Forelimb muscle (tissue), 1 donor: ENCODE measurements around the gene VAMP5. TPM values are rescaled to one million over a fixed set of nuclear protein-coding genes. Genes with fewer than 3 reads are reported as not detected.

Experiments used
- DNase-seq: peaks from one replicate; pipeline ENCODE4 v3.0.0-alpha.2; 2013; ENCODE audit warnings: low read depth
- polyA plus RNA-seq: library from polyadenylated mRNA; unstranded; fragments of 120-200 nt; gene quantifications from one replicate; pipeline ENCODE4 v1.2.1, GENCODE V29; 2013; ENCODE audit not compliant: insufficient read length

VAMP5 gene
- polyA plus RNA-seq, 1 donor = 43.5 TPM

DNA sequence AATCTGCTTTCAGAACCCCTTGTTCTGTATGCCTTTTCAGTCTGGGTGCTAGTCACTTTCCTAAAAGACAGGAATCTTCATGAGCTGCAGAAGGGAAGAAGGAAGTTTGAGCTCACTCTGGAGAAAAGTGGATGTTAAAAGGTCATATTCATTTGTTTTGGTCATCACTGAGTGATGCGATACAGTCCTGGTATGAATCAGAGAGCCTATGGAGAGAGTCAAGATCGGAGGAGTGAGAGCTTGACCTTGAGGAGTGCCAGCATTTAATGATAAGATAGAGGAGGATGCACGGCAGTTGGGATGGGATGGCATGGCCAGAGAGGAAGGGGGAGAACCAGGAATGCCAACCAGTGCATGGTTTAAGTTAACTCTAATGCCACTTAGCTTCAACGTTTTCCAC, 51.4 kb downstream of the VAMP5 start:
- DNase-seq = no peak

DNA sequence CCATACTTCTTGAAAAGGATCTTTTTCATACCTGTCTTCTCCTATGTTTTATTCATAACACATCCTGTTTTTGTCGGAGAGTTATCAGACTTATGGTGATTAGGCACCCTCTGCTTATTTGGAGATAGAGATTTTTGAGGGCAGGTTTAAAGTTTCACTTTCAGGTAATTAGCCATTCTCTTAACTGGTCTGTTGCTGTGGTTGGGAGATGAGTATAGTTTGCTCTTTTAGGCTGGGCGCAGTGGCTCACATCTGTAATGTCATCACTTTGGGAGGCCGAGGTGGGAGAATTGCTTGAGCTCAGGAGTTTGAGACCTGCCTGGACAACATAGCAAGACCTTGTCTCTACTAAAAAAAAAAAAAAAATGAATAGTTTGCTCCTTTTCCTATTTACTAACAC, 58.5 kb downstream of the VAMP5 start:
- DNase-seq = no peak

Other genes with a start within 250 kb of the VAMP5 start
- gene RETSAT, start 229.9 kb upstream of the VAMP5 start, polyA plus RNA-seq = 12.6 TPM
- 15.5 TPM for gene ELMOD3, start 229.7 kb upstream of the VAMP5 start, polyA plus RNA-seq
- gene CAPG, start 174.1 kb upstream of the VAMP5 start, polyA plus RNA-seq = 12.4 TPM
- 0.80 TPM for gene SH2D6, start 165.7 kb upstream of the VAMP5 start, polyA plus RNA-seq
- gene MAT2A, start 45.3 kb upstream of the VAMP5 start, polyA plus RNA-seq = 233 TPM
- gene GGCX, start 22.9 kb upstream of the VAMP5 start, polyA plus RNA-seq = 19.7 TPM
- 12.8 TPM for gene VAMP8, start 6.8 kb upstream of the VAMP5 start, polyA plus RNA-seq
- 55.9 TPM for gene RNF181, start 11.3 kb downstream of the VAMP5 start, polyA plus RNA-seq
- gene TMEM150A, start 18.3 kb downstream of the VAMP5 start, polyA plus RNA-seq = 9.9 TPM
- 49.3 TPM for gene C2orf68, start 27.6 kb downstream of the VAMP5 start, polyA plus RNA-seq
- gene USP39, start 31.8 kb downstream of the VAMP5 start, polyA plus RNA-seq = 37.9 TPM
- gene SFTPB, start 83.8 kb downstream of the VAMP5 start, polyA plus RNA-seq = 0.08 TPM
- gene GNLY, start 109.9 kb downstream of the VAMP5 start, polyA plus RNA-seq = 0.99 TPM
- 21.1 TPM for gene ATOH8, start 169.6 kb downstream of the VAMP5 start, polyA plus RNA-seq